HG02852 (cell line): Measurements from ENCODE around the gene PYGO2.

Source experiments
- ATAC-seq: cut with Tn5 transposase; IDR thresholded peaks from one replicate; pipeline ENCODE4 v1.9.1; 2021; ENCODE audit warnings: mild to moderate bottlenecking, moderate library complexity; ENCODE audit not compliant: unreplicated experiment

The PYGO2 gene, protein sequence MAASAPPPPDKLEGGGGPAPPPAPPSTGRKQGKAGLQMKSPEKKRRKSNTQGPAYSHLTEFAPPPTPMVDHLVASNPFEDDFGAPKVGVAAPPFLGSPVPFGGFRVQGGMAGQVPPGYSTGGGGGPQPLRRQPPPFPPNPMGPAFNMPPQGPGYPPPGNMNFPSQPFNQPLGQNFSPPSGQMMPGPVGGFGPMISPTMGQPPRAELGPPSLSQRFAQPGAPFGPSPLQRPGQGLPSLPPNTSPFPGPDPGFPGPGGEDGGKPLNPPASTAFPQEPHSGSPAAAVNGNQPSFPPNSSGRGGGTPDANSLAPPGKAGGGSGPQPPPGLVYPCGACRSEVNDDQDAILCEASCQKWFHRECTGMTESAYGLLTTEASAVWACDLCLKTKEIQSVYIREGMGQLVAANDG

GRCh38 chr1:154961207-154962155 lies at the start of gene PYGO2:
Gene PYGO2, minus strand, starts transcription at chr1:154961782. Its CDS starts 206 bp downstream, at chr1:154961576.
- peak; percentile 71 for ATAC-seq

DNA sequence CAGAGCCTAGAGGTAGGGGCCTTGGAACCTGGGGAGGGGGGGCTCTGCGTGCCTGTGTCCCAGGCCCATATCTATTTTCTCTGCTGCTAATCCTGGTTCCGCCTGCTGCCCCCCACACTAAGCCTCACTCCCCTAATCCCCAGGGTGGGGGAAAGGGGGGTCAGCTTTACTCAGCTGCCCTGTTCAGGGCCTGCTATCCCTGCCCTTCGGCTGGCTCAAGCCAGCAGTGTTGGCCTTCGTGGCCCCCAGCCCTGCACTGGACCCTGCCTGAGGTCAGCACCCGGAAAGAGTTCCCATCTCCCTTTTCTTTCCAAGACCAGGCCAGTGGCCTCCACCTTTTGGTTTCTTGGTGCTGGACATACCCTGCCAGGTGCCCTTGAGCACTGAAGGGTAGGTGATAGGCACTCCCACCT lies 49.4 kb upstream of the PYGO2 start:
- no peak for ATAC-seq

DNA sequence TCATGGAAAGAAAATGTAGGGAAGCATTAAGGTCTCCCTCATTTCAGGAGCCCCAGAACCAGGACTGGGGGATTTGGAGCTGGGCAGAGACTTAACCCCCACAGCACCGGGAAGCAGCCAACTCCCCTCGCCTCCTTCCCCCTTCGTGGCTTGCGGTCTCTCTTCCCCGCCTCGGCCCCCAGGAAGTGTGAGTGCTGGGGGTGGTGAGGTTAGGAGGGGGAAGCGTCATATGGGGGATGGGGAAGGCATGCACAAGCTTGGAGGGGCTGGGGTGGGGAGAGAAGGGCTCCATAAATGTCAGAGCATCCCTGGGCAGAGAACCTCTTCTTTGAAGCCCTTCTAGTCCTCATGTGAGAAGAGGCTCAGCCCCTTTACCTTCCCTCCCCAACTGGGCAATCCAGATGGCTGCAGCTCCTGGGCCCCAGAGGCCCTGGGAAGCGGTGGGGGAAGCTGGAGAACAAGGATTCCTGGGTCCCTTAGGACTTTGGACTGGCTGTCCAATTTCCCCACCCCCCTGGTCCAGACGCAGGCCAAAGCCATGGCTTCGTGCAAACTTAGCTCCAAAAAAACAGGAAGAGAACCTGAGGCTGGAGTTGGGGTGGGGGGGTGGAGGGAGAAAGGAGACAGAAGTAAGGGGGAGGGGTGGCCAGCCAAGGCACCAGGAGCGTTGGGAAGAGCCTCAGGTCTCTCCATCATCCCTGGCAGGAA lies 48.8 kb upstream of the PYGO2 start:
- no peak for ATAC-seq

GRCh38 chr1:155009742-155010141 lies 48.2 kb upstream of the PYGO2 start:
- no peak for ATAC-seq

GRCh38 chr1:155009221-155009711 lies 47.7 kb upstream of the PYGO2 start:
- ATAC-seq, result no peak

- ATAC-seq, result no peak
These were observed 46.7 kb upstream of the PYGO2 start for GRCh38 chr1:155008015-155008941.

DNA sequence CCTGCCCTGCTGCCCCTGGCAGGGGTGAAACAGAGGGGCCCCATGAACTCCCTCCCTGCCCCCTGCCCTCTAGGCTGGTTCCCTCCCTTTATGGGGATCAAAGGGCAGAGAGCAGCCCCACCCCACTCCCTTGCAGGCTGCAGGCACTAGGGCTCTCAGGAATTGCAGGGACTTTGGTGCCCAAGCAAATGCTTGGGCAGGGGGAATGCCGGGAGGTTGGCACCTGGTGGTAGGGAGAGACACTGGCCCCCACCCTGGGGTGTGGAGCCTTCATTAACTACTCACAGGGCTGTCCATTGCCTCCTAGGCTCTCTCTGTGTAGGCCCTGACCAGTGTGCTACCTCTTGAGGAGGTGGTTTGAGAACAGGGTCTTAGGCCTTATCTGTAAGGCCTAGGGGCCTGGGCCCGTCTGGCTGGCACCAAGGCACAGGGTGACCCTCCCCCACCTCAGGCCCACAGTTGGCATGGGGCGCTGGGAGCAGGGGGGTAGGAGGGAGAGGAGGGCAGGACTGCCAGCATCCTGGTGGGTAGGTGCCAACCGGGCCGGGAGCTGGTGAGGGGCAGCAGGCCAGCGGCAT lies 45.8 kb upstream of the PYGO2 start:
- no peak for ATAC-seq

DNA sequence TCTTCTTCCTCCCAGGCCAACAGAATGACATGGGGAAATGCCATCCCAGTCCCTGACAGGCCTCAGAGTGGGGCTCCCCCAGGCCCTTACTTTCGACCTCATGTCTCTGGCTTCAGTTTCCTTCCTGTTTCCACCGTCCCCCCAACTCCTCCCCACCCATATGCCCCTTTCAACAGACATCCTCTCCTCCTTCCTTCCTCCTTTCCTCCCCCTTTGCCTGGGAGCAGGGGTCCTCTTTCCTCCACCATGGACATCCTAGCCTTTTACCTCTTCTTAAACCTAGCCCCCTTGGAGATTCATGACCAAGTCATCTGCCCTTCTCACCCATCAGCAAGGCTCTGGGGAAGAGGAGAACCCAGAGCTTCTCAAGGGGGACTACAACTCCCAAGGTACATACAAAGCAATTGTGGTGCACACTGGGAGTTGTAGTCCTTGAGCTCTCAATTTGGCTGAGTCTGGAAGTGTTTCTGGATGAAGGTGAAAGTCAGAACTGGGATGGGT lies 45.1 kb upstream of the PYGO2 start:
- no peak for ATAC-seq

GRCh38 chr1:155005076-155006011 lies 43.8 kb upstream of the PYGO2 start:
- ATAC-seq, result no peak

DNA sequence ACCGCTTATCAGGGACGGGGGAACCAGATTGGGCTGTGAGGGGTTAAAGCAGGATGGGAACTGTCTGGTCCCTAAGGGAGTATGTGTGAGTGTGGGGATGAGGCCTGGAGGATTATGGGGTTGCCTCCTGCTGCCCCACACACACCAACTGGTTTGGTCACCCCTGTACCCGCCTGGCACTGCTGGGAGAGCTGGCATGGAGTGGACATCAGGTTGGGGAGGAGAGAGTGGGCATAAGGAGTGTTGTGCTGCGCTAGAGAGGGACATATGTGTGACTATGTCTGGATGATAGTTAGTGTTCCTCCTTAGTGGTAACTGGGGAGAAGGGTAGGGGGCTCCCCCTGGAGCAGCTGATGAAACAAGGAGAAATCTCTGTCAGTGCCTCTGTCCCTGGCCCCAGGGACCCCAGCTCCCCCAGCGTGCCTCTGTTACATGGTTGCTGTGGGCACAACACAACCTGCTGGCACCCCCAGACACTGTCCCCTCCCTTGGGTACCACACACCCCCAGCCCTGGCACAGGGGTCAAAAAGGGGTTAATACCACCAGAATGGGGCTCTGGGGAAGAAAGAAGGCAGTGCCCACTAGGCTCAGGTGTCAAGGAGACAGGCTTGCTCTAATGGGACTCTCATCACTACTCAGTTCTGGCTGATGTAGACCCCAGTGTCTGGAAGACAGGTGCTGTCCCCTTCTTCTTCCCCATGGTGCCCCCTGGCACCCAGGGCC lies 42.9 kb upstream of the PYGO2 start:
- no peak for ATAC-seq

- no peak for ATAC-seq
These were observed 42.3 kb upstream of the PYGO2 start for GRCh38 chr1:155003766-155004351.

- ATAC-seq, result no peak
These were observed 41.7 kb upstream of the PYGO2 start for GRCh38 chr1:155003227-155003765.

- no peak for ATAC-seq
These were observed 41.1 kb upstream of the PYGO2 start, which contains the start of gene ZBTB7B for GRCh38 chr1:155002464-155003226. Gene ZBTB7B, plus strand, starts transcription at chr1:155002802. Its CDS starts 11,859 bp downstream, at chr1:155014661.

- peak; percentile 46 for ATAC-seq
These were observed 40.3 kb upstream of the PYGO2 start for GRCh38 chr1:155001675-155002463.

GRCh38 chr1:155001425-155001674 lies 39.8 kb upstream of the PYGO2 start:
- ATAC-seq, result no peak
